HepG2 (cell line): ENCODE results near the gene DISP2. TPM values are rescaled to one million over a fixed set of nuclear protein-coding genes. Genes with fewer than 3 reads are reported as not detected.

Experiments used
- ASH2L ChIP-seq: fragments of 300-600, 200-600 bp; sonication (generic); IDR thresholded peaks from 2 replicates; pipeline ENCODE4 v1.7.0; 2017; ENCODE audit warnings: low read depth, mild to moderate bottlenecking, moderate library complexity, mixed read lengths, low read length; ENCODE audit not compliant: insufficient read length
- DNMT1 ChIP-seq: sonication (generic); formaldehyde crosslinking; IDR thresholded peaks from 2 replicates; pipeline ENCODE4 v1.5.1; 2020; ENCODE audit warnings: mild to moderate bottlenecking, missing genetic modification reagents
- FOXA1 ChIP-seq, 2 experiments: fragments of 450-650 bp in 1 of 2; sonication (generic) in 1 of 2; formaldehyde crosslinking in 1 of 2; IDR thresholded peaks; 2 replicates each; pipeline versions ENCODE4 v1.4.0 to v1.6.1; 2016 to 2020; ENCODE audit warnings: missing genetic modification reagents in 1 of 2
- FOXO1 ChIP-seq: sonication (generic); formaldehyde crosslinking; IDR thresholded peaks from 2 replicates; pipeline ENCODE4 v1.4.0; 2020; ENCODE audit warnings: missing genetic modification reagents
- MTF2 ChIP-seq: sonication (generic); formaldehyde crosslinking; IDR thresholded peaks from 2 replicates; pipeline ENCODE4 v1.5.0; 2020; ENCODE audit warnings: missing genetic modification reagents, borderline replicate concordance
- NONO ChIP-seq, 2 experiments: fragments of 450-650 bp in 1 of 2; sonication (generic) in 1 of 2; formaldehyde crosslinking in 1 of 2; IDR thresholded peaks in 1 of 2; conservative IDR thresholded peaks in 1 of 2; 2 replicates each; pipeline versions ENCODE4 v1.6.1 to v1.8.0; 2017 to 2022; ENCODE audit warnings: mild to moderate bottlenecking in 1 of 2, missing genetic modification reagents in 1 of 2, moderate library complexity in 1 of 2
- RBM22 ChIP-seq: fragments of 200-400 bp; formaldehyde crosslinking; optimal IDR thresholded peaks from 2 replicates; pipeline ENCODE3; 2017; ENCODE audit warnings: mild to moderate bottlenecking, low read length, moderate library complexity
- SCMH1 ChIP-seq: sonication (generic); formaldehyde crosslinking; IDR thresholded peaks from 2 replicates; pipeline ENCODE4 v1.9.0; 2021; ENCODE audit warnings: missing genetic modification reagents, mild to moderate bottlenecking, borderline replicate concordance
- SPEN ChIP-seq: sonication (generic); formaldehyde crosslinking; IDR thresholded peaks from 2 replicates; pipeline ENCODE4 v1.5.1; 2020; ENCODE audit warnings: low read depth, mild to moderate bottlenecking, missing genetic modification reagents
- TSC22D2 ChIP-seq: sonication (generic); formaldehyde crosslinking; IDR thresholded peaks from 2 replicates; pipeline ENCODE4 v1.5.1; 2020; ENCODE audit warnings: missing genetic modification reagents, mild to moderate bottlenecking, borderline replicate concordance
- ZBTB3 ChIP-seq: sonication (generic); formaldehyde crosslinking; IDR thresholded peaks from 2 replicates; pipeline ENCODE4 v1.4.0; 2020; ENCODE audit warnings: low read depth, mild to moderate bottlenecking, moderate library complexity, missing genetic modification reagents, borderline replicate concordance
- ZNF138 ChIP-seq: sonication (generic); formaldehyde crosslinking; IDR thresholded peaks from 2 replicates; pipeline ENCODE4 v1.5.0; 2020; ENCODE audit warnings: mild to moderate bottlenecking, low read depth, missing genetic modification reagents
- ZNF160 ChIP-seq: sonication (generic); formaldehyde crosslinking; IDR thresholded peaks from 2 replicates; pipeline ENCODE4 v1.8.0; 2022; ENCODE audit warnings: mild to moderate bottlenecking, inconsistent platforms, missing genetic modification reagents
- ZNF30 ChIP-seq: sonication (generic); formaldehyde crosslinking; IDR thresholded peaks from 2 replicates; pipeline ENCODE4 v1.5.0; 2020; ENCODE audit warnings: mild to moderate bottlenecking, missing genetic modification reagents
- ZNF777 ChIP-seq: sonication (generic); formaldehyde crosslinking; IDR thresholded peaks from 2 replicates; pipeline ENCODE4 v1.4.0; 2020; ENCODE audit warnings: missing genetic modification reagents
- ZNF781 ChIP-seq: sonication (generic); formaldehyde crosslinking; IDR thresholded peaks from 2 replicates; pipeline ENCODE4 v1.5.1; 2020; ENCODE audit warnings: borderline replicate concordance, mild to moderate bottlenecking, missing genetic modification reagents; ENCODE audit errors: not compliant biosample characterization
- ZNF841 ChIP-seq: sonication (generic); formaldehyde crosslinking; IDR thresholded peaks from 2 replicates; pipeline ENCODE4 v1.8.1; 2023; ENCODE audit warnings: missing genetic modification reagents, borderline replicate concordance
- polyA plus RNA-seq, 8 experiments: library from polyadenylated mRNA; depleted of rRNA in 3 of 8; stranded (reverse) in 7 of 8; unstranded in 1 of 8; fragments of >200 nt; fragmentation: Illumina TruSeq in 4 of 8; extraction: Trizol in 4 of 8; gene quantifications; 2 replicates each; pipeline versions ENCODE4 v1.2.1 to v1.2.3, GENCODE V29; 2011 to 2016; ENCODE audit warnings: low read depth in 4 of 8, missing spikeins in 1 of 8, mixed read lengths in 1 of 8; ENCODE audit not compliant: insufficient read depth in 1 of 8
- total RNA-seq, 5 experiments: library from RNA; depleted of rRNA; stranded (reverse); fragments of >200 nt; fragmentation: Illumina TruSeq; extraction: Trizol; gene quantifications; 2 replicates each; pipeline ENCODE4 v1.2.3, GENCODE V29; 2016; ENCODE audit warnings: low read depth in 1 of 5
- TF ChIP-seq, protein P1 (sequence below): sonication (generic); formaldehyde crosslinking; conservative IDR thresholded peaks from 2 replicates; pipeline ENCODE4 v1.8.0; 2022; ENCODE audit warnings: low read depth, missing genetic modification reagents
- TF ChIP-seq, protein P2 (sequence below): sonication (generic); formaldehyde crosslinking; IDR thresholded peaks from 2 replicates; pipeline ENCODE4 v1.4.0; 2020; ENCODE audit warnings: missing genetic modification reagents, mild to moderate bottlenecking, borderline replicate concordance
- TF ChIP-seq, protein P3 (sequence below): sonication (generic); formaldehyde crosslinking; IDR thresholded peaks from 2 replicates; pipeline ENCODE4 v1.8.1; 2023; ENCODE audit warnings: missing genetic modification reagents, mild to moderate bottlenecking, borderline replicate concordance

The DISP2 gene
- total and polyA plus RNA-seq, 2 of the 13 experiments (the other 11 are each of a cell fraction or from before 2014, with no cell fraction given) = 0.09 to 0.32 TPM

DNA sequence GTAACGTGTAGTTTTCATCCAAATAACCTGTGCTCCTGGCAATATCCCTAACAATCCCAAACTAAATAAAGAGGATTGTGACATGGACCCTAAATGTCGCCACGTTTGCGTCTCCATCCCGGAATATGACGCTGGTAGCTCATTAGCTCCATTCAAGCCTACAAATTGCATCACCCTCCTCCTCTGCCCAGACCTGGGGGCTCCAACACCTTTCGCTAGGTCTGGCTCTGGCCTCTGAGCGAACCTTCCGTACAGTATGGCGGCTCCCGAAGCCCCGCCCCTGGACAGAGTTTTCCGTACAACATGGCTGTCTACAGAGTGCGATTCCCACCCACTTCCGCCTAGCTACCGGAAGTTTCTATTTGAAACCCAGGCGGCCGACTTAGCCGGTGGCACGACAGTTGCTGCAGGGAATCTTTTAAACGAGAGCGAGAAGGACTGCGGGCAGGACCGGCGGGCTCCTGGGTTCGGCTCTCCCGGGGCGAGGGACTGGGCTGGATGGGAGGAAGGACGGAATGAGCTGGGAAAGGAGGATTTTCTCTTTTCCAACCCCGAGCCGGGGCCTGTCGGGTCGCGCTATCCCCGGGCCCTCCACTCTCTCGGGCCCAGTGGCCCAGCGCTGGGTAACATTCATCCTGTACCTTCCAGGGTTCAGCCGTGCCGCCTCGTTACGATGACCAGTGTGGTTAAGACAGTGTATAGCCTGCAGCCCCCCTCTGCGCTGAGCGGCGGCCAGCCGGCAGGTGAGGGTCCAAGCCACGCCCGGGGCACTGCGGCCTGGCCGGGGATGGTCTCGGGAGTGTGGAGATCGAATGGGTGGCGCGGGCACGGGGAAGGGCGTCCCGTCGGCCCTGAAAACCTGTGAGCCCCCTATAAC is 24.8 kb downstream of the DISP2 start, which contains the start of gene KNSTRN (continued):
- TF ChIP-seq ZNF138 (no peak), FOXA1 (IDR thresholded peaks at IDR 0.05) (no peak), FOXA1 (CRISPR knock-in tag; IDR thresholded peaks at IDR 0.05) (no peak), ZNF160 (CRISPR knock-in tag) (no peak), ZNF777 (CRISPR knock-in tag) (no peak), ZNF781 (CRISPR knock-in tag) (no peak), TSC22D2 (CRISPR knock-in tag) (no peak), MTF2 (no peak), RBM22 (peak; percentile 16), ZNF30 (no peak), DNMT1 (CRISPR knock-in tag) (no peak), ZBTB3 (CRISPR knock-in tag) (no peak), ZNF841 (CRISPR knock-in tag) (no peak), NONO (IDR thresholded peaks at IDR 0.05) (no peak), NONO (CRISPR knock-in tag; conservative IDR thresholded peaks at IDR 0.05) (peak; percentile 54; the same call in 1 of the 2 replicates), SPEN (CRISPR knock-in tag) (peak; percentile 58), FOXO1 (no peak), ASH2L (peak; percentile 86), SCMH1 (CRISPR knock-in tag) (no peak)
- TF ChIP-seq, protein P1, sequence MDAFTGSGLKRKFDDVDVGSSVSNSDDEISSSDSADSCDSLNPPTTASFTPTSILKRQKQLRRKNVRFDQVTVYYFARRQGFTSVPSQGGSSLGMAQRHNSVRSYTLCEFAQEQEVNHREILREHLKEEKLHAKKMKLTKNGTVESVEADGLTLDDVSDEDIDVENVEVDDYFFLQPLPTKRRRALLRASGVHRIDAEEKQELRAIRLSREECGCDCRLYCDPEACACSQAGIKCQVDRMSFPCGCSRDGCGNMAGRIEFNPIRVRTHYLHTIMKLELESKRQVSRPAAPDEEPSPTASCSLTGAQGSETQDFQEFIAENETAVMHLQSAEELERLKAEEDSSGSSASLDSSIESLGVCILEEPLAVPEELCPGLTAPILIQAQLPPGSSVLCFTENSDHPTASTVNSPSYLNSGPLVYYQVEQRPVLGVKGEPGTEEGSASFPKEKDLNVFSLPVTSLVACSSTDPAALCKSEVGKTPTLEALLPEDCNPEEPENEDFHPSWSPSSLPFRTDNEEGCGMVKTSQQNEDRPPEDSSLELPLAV (CRISPR knock-in tag) = no peak
- TF ChIP-seq, protein P2, sequence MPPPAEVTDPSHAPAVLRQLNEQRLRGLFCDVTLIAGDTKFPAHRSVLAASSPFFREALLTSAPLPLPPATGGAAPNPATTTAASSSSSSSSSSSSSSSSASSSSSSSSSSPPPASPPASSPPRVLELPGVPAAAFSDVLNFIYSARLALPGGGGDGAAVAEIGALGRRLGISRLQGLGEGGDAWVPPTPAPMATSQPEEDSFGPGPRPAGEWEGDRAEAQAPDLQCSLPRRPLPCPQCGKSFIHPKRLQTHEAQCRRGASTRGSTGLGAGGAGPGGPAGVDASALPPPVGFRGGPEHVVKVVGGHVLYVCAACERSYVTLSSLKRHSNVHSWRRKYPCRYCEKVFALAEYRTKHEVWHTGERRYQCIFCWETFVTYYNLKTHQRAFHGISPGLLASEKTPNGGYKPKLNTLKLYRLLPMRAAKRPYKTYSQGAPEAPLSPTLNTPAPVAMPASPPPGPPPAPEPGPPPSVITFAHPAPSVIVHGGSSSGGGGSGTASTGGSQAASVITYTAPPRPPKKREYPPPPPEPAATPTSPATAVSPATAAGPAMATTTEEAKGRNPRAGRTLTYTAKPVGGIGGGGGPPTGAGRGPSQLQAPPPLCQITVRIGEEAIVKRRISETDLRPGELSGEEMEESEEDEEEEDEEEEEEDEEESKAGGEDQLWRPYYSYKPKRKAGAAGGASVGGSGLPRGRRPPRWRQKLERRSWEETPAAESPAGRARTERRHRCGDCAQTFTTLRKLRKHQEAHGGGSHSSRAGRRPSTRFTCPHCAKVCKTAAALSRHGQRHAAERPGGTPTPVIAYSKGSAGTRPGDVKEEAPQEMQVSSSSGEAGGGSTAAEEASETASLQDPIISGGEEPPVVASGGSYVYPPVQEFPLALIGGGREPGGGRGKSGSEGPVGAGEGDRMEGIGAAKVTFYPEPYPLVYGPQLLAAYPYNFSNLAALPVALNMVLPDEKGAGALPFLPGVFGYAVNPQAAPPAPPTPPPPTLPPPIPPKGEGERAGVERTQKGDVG (CRISPR knock-in tag) = peak; percentile 47; the same call in 1 of the 2 replicates
- TF ChIP-seq, protein P3, sequence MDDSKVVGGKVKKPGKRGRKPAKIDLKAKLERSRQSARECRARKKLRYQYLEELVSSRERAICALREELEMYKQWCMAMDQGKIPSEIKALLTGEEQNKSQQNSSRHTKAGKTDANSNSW = no peak
